HG03558 (cell line): Measurements from ENCODE around the gene DAPK1.

ENCODE experiments used
- ATAC-seq: cut with Tn5 transposase; IDR thresholded peaks from one replicate; pipeline ENCODE4 v1.9.1; 2021; ENCODE audit warnings: moderate number of reproducible peaks; ENCODE audit not compliant: unreplicated experiment; ENCODE audit errors: extremely low read depth

The DAPK1 gene

GRCh38 chr9:87604886-87605588, 107.4 kb downstream of the DAPK1 start:
- ATAC-seq: no peak

GRCh38 chr9:87605676-87606075, 108.0 kb downstream of the DAPK1 start:
- ATAC-seq: no peak

GRCh38 chr9:87606841-87607521, 109.3 kb downstream of the DAPK1 start:
- ATAC-seq: no peak

GRCh38 chr9:87607859-87608258, 110.2 kb downstream of the DAPK1 start:
- ATAC-seq: no peak

- no peak for ATAC-seq
These were observed 111.3 kb downstream of the DAPK1 start for GRCh38 chr9:87609002-87609401.

GRCh38 chr9:87609486-87609885, 111.8 kb downstream of the DAPK1 start:
- no peak for ATAC-seq

GRCh38 chr9:87610200-87611155, 112.8 kb downstream of the DAPK1 start:
- ATAC-seq: no peak

- ATAC-seq: no peak
These were observed 114.1 kb downstream of the DAPK1 start for GRCh38 chr9:87611776-87612175.

GRCh38 chr9:87612536-87612935, 114.9 kb downstream of the DAPK1 start:
- no peak for ATAC-seq

GRCh38 chr9:87613265-87614111, 115.8 kb downstream of the DAPK1 start:
- no peak for ATAC-seq

- ATAC-seq: no peak
These were observed 116.7 kb downstream of the DAPK1 start for GRCh38 chr9:87614397-87614796.

GRCh38 chr9:87615136-87615535, 117.5 kb downstream of the DAPK1 start:
- no peak for ATAC-seq

GRCh38 chr9:87615547-87616148, 118.0 kb downstream of the DAPK1 start:
- ATAC-seq: no peak

GRCh38 chr9:87618226-87618625, 120.6 kb downstream of the DAPK1 start:
- ATAC-seq: no peak

- ATAC-seq: no peak
These were observed 121.3 kb downstream of the DAPK1 start for GRCh38 chr9:87618931-87619330.

- ATAC-seq: no peak
These were observed 121.7 kb downstream of the DAPK1 start for GRCh38 chr9:87619346-87619745.

- ATAC-seq: no peak
These were observed 123.2 kb downstream of the DAPK1 start for GRCh38 chr9:87620731-87621322.

GRCh38 chr9:87622098-87622497, 124.4 kb downstream of the DAPK1 start:
- ATAC-seq: no peak

GRCh38 chr9:87622923-87623322, 125.3 kb downstream of the DAPK1 start:
- ATAC-seq: no peak
